Choroid plexus epithelial cell (primary cell): ENCODE data around the gene DTYMK.
A peak's percentile ranks its signal among the peaks of the same experiment; 100 is the strongest.

Source experiments
- DNase-seq: peaks from one replicate; pipeline ENCODE4 v3.0.0-alpha.2; 2010; ENCODE audit warnings: low read depth
- H3K4me3 ChIP-seq: 2 replicates; pipeline ENCODE4 v1.5.1; 2011; ENCODE audit warnings: low read depth, mild to moderate bottlenecking, control low read depth, low read length, moderate library complexity
- CTCF ChIP-seq: conservative IDR thresholded peaks from 2 replicates; pipeline ENCODE4 v1.5.1; 2011; ENCODE audit warnings: low read depth, mild to moderate bottlenecking, control low read depth, inconsistent platforms, low read length, moderate library complexity

DTYMK gene

DNA sequence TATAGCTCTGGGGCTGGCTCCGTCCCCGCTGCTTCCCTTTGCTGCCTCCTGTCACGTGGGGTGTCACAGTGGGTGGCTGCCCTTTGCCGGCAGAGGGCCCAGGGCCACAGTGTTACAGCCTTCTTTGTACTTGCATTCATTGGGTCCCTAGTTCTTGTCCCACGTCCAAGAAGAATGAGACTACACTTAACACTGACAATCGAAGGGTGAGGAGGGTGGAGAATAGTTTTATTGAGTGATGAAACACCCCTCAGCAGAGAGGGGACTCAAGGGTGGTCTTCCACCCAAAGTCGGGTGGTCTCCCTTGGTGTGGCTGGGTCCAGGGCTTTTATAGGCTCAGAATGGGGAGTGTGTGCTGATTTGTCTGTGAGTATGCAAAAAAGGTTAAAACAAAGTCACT, 47.2 kb downstream of the DTYMK start:
- no peak for DNase-seq
- no peak overlapping the region for H3K4me3 ChIP-seq
- no peak for TF ChIP-seq CTCF

DNA sequence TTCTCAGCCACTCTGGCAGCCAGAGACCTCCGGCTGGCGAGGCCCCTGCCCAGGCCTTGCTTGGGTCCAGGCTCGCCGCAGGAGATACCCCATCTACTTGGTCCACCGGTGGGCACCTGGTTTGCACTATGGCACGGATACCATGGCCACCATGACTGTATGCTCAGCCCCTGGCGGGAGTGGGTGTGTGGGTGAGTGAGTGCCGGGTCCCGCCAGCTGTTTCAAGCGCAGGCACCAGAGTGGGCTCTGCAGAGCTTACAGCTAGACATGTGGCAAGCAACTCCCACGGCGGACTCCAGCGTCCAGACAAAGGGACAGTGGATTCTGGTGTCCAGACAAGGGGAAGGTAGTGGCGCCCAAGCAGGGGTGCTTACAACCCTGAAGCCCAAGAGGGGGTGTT, 47.7 kb downstream of the DTYMK start:
- H3K4me3 ChIP-seq = peak overlapping the region; percentile 9
- no peak for TF ChIP-seq CTCF
- no peak for DNase-seq

- TF ChIP-seq CTCF = no peak
- H3K4me3 ChIP-seq = peak overlapping the region; percentile 95
- peak; percentile 33 for DNase-seq
Measured at GRCh38 chr2:241637795-241638660, 48.6 kb downstream of the DTYMK start.

DNA sequence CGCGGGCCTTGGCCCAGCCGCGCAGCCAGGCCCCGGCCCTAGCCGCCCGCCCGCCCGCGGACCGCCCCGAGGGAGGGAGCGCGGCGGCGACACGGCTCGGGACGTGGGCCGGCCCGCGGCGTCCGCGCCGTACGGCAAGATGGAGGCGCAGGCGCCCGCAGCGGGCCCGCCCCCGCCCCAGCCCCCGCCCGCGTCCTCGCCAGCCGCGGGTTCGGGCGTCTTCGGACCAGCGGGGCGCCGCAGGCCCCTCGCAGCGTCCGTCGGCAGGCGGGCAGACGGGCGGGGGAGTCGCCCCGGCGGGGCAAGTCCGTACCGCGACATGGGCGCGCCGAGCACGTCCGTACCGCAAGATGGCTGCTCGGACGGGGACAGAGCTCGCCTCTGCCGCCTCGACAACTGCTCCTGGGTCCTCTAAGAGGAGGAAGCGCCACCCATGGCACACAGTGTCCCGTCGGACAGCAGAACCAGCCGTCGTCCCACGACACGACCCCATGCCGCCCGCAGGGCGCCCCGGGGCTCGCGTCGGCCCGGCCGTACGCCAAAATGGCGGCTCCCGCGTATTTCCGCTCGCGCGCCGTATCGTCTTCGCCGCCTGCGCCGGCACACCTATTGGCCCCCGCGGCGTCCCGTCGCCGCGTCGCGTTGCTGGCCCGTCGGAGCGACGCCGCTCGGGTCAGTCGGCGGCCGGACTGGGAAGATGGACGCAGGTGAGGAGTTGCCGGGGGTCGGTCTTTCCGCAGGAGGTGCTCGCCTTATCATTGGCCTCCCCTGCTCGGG, 49.4 kb downstream of the DTYMK start, which contains the start of the genes ATG4B and THAP4:
Gene ATG4B, plus strand, starts transcription at position 676 of the 777 bp plus-strand sequence. Its CDS starts 22 bp downstream, at position 698.
Gene THAP4, minus strand, starts transcription at position 141 of the 777 bp plus-strand sequence. CDS start 141 bp downstream, outside the sequence.
- peak within 1 kb of the TSS; percentile 95 for H3K4me3 ChIP-seq
- peak; percentile 86 for DNase-seq
- no peak for TF ChIP-seq CTCF

DNA sequence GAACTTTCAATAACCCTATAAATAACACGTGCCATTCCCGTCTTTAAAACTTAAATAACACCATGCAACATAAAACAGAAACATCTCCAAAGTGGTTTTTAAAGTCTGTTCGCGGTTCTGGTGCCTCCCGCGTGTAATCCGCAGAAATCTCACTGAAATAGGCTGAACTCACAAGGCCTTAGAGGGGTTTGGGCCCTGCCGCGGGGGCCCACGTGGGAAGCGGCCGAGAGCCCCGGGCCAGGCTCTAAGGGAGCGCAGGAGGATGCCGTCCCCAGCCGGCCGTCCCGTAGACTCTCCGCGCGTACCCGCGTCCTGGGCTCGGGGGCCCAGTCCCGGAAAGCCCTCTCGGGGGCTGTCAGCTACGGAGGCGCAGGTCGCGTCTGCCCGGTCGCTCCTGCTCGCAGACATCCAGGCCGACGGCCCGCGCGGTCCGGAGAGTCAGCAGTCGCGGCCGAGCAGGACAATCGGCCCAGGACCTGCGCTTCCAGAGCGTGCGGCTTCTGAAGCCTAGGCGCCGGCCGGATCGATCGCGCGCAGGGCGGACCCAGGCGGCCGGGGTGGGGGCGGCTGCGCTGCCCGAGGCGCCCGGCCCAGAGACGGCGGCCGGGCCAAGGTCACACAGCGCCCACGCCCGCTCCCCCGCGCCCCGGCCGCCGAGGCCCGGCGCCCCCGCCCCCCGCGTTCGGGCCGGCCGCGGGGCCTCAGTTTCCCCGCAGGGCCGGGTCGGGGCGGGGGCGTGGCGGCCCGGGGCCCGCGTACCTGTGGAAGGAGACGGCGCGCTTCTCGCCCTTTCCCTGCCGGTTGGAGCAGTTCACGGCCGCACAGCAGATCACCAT, 50.2 kb downstream of the DTYMK start:
- peak overlapping the region; percentile 95 for H3K4me3 ChIP-seq
- TF ChIP-seq CTCF = no peak
- peak; percentile 37 for DNase-seq

DNA sequence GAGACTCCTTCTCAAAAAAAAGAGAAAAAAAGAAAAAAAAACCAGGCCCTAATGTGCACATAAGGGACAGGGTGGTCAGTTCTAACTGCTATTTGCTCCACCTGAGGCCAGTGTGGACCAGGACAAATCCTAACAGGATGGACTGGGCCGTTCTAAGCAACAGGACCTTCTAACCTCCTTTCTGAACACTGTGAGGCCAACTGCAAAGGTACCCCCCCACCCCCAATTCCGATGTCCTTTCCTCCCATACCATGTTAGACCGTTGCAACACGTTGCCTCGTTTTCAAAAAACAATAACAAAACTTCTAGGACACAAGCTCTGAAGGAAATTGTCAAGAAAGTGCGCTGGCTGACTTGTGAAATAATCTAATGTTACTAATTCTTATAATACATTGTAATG, 50.9 kb downstream of the DTYMK start:
- TF ChIP-seq CTCF = no peak
- peak; percentile 41 for DNase-seq
- peak overlapping the region; percentile 95 for H3K4me3 ChIP-seq
